OCI-M2 (cell line): ENCODE results near the gene HECW1.

Source experiments
- DNase-seq: peaks from one replicate; lab custom pipeline; 2025; ENCODE audit not compliant: unreplicated experiment; lab: John Stamatoyannopoulos, UW

HECW1 gene

DNA sequence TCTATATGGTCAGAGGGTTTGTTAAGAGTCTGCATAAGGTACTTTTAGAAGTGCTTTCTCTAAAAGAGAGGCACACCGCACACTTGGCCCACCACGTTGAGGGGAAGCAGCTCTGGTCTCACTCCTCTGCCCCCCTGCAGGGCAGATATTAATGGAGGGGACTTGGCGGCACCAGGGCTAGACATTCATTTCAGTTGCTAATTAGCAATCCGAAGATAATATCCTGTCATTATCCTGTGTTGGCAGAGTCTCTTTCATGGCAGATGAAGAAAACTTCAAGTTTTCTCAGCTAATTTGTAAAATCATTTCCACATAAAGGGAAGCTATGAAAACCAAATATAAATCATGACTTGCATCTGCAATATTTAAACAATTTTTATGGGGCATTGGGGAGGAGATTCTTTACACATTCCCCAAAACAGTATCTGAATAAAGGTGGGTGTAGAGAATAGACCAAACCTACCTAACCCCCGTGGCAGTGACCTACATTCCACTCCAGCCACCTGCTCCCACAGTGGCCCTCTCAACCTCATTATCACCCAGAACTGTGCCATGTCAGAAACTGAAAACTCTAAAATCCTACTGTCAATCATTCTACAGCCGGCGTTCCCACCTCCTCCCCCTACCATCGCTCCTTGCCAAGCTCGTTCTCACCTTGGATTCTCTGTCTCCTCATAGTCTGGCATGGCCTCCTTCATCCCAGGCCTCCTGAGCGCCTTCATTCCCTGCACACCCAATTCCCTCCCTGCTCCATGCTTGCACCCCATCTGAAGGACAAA, 416.3 kb downstream of the HECW1 start:
- DNase-seq, result no peak

DNA sequence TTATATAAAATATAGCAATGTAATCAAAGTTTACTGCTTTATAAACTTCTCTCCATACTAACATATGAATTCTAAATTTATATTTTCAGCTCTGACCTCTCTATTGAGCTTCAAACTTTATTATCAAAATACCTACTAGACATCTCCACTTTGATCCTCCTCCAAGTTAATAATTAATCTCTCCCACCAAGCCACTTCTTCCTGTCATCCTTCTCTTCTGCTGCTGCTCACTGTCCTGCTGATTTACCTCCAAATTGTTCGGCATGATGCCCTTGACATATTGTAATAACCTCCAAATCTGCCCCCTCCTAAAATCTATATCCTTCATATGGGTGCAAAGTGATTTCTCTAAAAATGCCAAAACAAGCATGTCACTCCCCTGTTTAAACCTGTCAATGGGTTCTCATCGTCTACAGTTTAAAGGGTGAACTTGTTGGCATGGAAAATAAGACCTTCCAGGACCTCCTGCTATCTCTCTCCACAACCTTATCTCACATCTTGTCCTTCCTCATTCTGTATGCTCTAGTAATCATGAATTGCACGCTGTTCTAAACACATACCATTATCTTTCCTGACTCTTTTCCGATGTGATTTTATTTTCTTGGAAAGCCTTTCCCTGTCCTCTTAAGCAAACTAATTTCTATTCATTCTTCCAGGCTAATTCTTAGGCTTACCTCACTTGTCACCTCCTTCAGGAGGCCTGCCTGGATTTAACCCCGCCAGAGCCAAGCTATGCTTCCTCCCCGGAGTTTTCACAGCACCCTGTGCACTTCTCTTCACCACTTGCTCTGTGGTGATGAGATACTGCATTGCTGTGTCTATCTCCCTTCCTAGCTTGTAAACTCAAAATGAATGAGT, 418.3 kb downstream of the HECW1 start:
- DNase-seq, result no peak

DNA sequence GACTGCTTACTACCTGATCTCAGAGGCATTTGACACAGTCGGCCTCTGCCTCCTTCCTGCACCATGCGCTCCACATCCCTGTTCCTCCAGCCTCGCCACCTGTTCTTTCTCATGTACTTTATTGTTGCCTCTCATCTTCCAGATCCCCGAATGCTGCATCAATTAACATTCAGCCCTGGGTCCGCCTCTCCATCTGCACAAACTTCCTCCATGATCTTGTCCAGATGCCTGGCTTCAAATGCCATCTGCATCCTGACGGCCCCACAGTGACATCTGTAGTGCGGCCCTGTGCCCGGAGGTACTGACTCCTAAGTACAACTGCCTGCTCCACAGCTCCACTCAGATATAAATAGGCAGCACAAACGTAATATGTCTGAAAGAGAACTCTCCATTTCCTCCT, 419.3 kb downstream of the HECW1 start:
- DNase-seq, result no peak

GRCh38 chr7:43533801-43534479, 421.5 kb downstream of the HECW1 start:
- DNase-seq, result no peak

- DNase-seq, result no peak
Measured at GRCh38 chr7:43535031-43535451, 422.6 kb downstream of the HECW1 start.

DNA sequence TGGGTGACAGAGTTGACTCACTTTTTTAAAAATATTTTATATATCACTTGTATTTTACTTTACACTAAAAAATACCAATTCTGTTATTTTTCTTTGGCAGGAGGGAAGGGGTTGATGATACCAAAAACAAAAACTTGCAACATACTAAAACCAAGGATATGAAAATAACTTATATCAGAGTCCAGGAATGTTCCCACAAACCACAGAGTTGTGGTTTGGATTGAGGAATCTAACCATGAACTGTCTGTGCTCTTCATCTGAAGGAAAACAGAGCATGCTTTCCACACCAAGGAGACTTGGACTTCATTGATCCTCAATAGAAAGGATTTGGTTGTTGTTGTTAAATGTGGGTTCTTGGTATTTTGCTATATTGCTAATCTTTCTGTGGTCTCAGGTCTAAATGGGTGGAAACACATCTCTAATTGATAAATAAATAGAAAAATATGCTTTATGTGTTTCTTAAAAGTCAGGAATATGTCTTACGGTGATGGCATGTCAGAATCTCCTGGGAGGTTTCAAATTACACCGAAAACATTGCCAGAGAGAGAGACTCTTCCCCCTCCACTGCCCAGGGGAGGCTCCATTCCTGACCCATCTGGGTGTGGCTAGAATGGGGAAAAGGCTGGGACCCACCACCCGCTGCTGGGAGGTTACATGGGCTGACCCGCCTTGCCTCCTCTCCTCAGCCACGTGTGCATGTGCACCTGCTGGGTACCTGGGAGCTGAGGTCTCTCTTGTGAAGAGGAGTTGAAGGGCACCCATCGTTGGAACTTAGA, 423.6 kb downstream of the HECW1 start:
- DNase-seq, result no peak

GRCh38 chr7:43536773-43537172, 424.3 kb downstream of the HECW1 start:
- no peak for DNase-seq

- DNase-seq, result no peak
Measured at GRCh38 chr7:43537765-43538403, 425.4 kb downstream of the HECW1 start.

- no peak for DNase-seq
Measured at GRCh38 chr7:43538404-43538771, 425.9 kb downstream of the HECW1 start.

- no peak for DNase-seq
Measured at GRCh38 chr7:43540471-43540870, 428.0 kb downstream of the HECW1 start.

DNA sequence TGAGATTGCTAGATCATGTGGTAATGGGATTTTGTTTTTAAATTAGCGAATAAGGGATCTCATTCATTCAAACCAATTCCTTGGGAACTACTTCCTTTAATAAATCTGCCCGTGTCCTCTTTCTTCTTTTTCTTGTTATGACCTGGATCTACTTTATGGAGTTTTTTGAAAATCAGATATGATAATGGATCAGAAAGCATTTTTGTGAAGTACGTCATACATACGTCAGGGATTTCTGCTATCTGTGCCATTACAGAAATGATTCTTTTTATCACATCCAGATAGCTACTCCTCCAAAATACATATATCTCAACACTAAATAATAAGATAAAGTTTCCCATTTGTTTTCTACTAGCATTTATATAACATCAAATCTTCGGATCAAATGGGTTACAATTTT, 430.3 kb downstream of the HECW1 start:
- no peak for DNase-seq

GRCh38 chr7:43546231-43546630, 433.8 kb downstream of the HECW1 start:
- no peak for DNase-seq

GRCh38 chr7:43550427-43550826, 438.0 kb downstream of the HECW1 start:
- no peak for DNase-seq

DNA sequence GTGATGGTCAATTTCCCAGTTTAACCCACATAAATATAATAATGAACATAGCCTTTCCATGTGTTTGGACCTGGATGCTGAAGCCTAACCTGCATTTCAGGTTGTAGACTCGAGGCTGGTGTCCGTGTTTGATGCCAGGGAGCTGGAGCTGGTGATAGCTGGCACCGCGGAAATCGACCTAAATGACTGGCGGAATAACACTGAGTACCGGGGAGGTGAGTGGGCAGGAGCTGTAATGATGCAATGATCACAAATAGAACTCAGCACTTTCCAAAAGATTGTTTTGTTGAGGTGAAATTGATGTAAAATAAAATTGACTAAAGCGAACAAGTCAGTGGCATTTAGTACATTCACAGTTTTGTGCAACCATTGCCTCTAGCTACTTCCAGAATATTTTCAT, 439.7 kb downstream of the HECW1 start:
- no peak for DNase-seq

- DNase-seq, result no peak
Measured at GRCh38 chr7:43553999-43554398, 441.6 kb downstream of the HECW1 start.

- no peak for DNase-seq
Measured at GRCh38 chr7:43554423-43554822, 442.0 kb downstream of the HECW1 start.

- DNase-seq, result no peak
Measured at GRCh38 chr7:43557831-43558495, 445.5 kb downstream of the HECW1 start.

GRCh38 chr7:43559171-43559945, 446.9 kb downstream of the HECW1 start:
- DNase-seq, result no peak

DNA sequence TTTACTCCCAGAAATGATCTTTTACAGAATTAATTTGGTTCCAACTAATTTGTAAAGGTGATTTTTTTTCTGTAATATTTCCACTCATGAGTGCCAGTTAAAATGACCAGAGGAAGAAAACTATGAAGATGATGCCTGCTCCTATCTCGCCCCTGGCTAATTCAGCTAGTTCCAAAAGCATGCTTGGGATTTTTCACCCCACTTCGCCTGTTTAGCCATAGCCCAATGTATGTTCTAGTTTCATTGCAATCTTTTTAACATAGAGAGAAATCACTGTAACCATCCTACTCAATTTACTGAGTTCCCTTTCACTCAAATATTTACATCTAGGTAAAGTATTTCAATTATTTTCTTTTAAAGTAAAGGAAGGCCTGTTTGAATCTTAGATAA, 447.5 kb downstream of the HECW1 start:
- DNase-seq, result no peak
